NCI-H345 (cell line): ENCODE data around the gene MYBPC2.
"Not testable (repeated sequence)": the region's sequence is repeated elsewhere in the genome, so short reads cannot be mapped to it uniquely, and the experiment has no call there.

Experiments
- DNase-seq: peaks from one replicate; lab custom pipeline; 2025; lab: John Stamatoyannopoulos, UW

The MYBPC2 gene

GRCh38 chr19:50459638-50460037, 26.9 kb downstream of the MYBPC2 start:
- no peak for DNase-seq

- DNase-seq = no peak
These were observed 27.6 kb downstream of the MYBPC2 start for GRCh38 chr19:50460161-50460765.

- DNase-seq = peak; percentile 50
These were observed 28.6 kb downstream of the MYBPC2 start for GRCh38 chr19:50461066-50461875.

GRCh38 chr19:50462970-50463369, 30.3 kb downstream of the MYBPC2 start:
- DNase-seq = no peak

- DNase-seq = no peak
These were observed 31.7 kb downstream of the MYBPC2 start for GRCh38 chr19:50464348-50464747.

GRCh38 chr19:50465000-50465399, 32.3 kb downstream of the MYBPC2 start:
- DNase-seq = no peak

- no peak for DNase-seq
These were observed 33.5 kb downstream of the MYBPC2 start for GRCh38 chr19:50465986-50466705.

- DNase-seq = no peak
These were observed 34.0 kb downstream of the MYBPC2 start for GRCh38 chr19:50466706-50467039.

- no peak for DNase-seq
These were observed 34.9 kb downstream of the MYBPC2 start for GRCh38 chr19:50467566-50467965.

- DNase-seq = no peak
These were observed 36.1 kb downstream of the MYBPC2 start for GRCh38 chr19:50468818-50469217.

GRCh38 chr19:50473336-50473735, 40.6 kb downstream of the MYBPC2 start:
- not testable (repeated sequence) for DNase-seq

- no peak for DNase-seq
These were observed 42.4 kb downstream of the MYBPC2 start for GRCh38 chr19:50475101-50475568.

- DNase-seq = no peak
These were observed 43.1 kb downstream of the MYBPC2 start for GRCh38 chr19:50475736-50476223.

GRCh38 chr19:50476224-50476906, 43.7 kb downstream of the MYBPC2 start, which contains the start of the genes EMC10 and GARIN5A:
Gene EMC10 (plus strand): TSS chr19:50476507. CDS start chr19:50476545, 38 bp downstream.
Gene GARIN5A (minus strand): TSS chr19:50476848. CDS start chr19:50476388, 460 bp downstream.
- DNase-seq = peak; percentile 90

- no peak for DNase-seq
These were observed 44.2 kb downstream of the MYBPC2 start for GRCh38 chr19:50476907-50477238.

GRCh38 chr19:50477751-50478515, 45.2 kb downstream of the MYBPC2 start:
- DNase-seq = no peak

GRCh38 chr19:50478901-50479715, 46.4 kb downstream of the MYBPC2 start:
- DNase-seq = peak; percentile 3

- no peak for DNase-seq
These were observed 47.1 kb downstream of the MYBPC2 start for GRCh38 chr19:50479761-50480251.

GRCh38 chr19:50480281-50481111, 47.8 kb downstream of the MYBPC2 start:
- no peak for DNase-seq
